Mesothelial cell of epicardium (in vitro differentiated cells): ENCODE results near the gene YARS2. TPM values are rescaled to one million over a fixed set of nuclear protein-coding genes. Genes with fewer than 3 reads are reported as not detected.

Experiments used
- DNase-seq, 2 experiments: peaks; one replicate each; pipeline ENCODE4 v3.0.0; 2021; ENCODE audit warnings: low spot score in 2 of 2; ENCODE audit not compliant: unreplicated experiment in 2 of 2
- H3K27ac Mint-ChIP-seq: 2 replicates; pipeline ENCODE4 v1.8.0; 2021; ENCODE audit warnings: mixed read lengths
- H3K27me3 Mint-ChIP-seq: 2 replicates; pipeline ENCODE4 v1.8.0; 2021; ENCODE audit warnings: low read depth, mixed read lengths
- H3K36me3 Mint-ChIP-seq: 2 replicates; pipeline ENCODE4 v1.8.0; 2021; ENCODE audit warnings: mixed read lengths
- H3K4me1 Mint-ChIP-seq: 2 replicates; pipeline ENCODE4 v1.8.0; 2021; ENCODE audit warnings: mixed read lengths
- H3K4me3 Mint-ChIP-seq: 2 replicates; pipeline ENCODE4 v1.8.0; 2021; ENCODE audit warnings: mild to moderate bottlenecking, moderate library complexity, mixed read lengths
- H3K9me3 Mint-ChIP-seq: 2 replicates; pipeline ENCODE4 v1.8.0; 2021; ENCODE audit warnings: mixed read lengths
- CTCF ChIP-seq: fragments of 200-600 bp; sonication (generic); IDR thresholded peaks from one replicate; pipeline ENCODE4 v1.5.0; 2021; ENCODE audit warnings: antibody characterized with exemption; ENCODE audit not compliant: unreplicated experiment
- total RNA-seq: library from RNA; stranded (reverse); gene quantifications from 3 replicates; pipeline ENCODE4 v1.2.1, GENCODE V29; 2021

YARS2 gene
- total RNA-seq, 1 donor from 2014 or later: 21.7 TPM

GRCh38 chr12:32753605-32754004 is 2.1 kb downstream of the YARS2 start:
- Mint-ChIP-seq H3K27me3 (no peaks in the 10 kb centered on the region), H3K4me1 (peaks cover 28% of the 10 kb centered on the region), H3K4me3 (peak overlapping the region; percentile 93), H3K27ac (peak overlapping the region; percentile 98), H3K9me3 (no peaks in the 10 kb centered on the region), H3K36me3 (peaks cover 21% of the 10 kb centered on the region)
- DNase-seq: no peak
- TF ChIP-seq CTCF: no peak

GRCh38 chr12:32743264-32743663 is 12.4 kb downstream of the YARS2 start:
- H3K27me3 Mint-ChIP-seq: no peaks in the 10 kb centered on the region
- H3K9me3 Mint-ChIP-seq: no peaks in the 10 kb centered on the region
- no peak for DNase-seq
- TF ChIP-seq CTCF: no peak
- H3K36me3 Mint-ChIP-seq: peaks cover 46% of the 10 kb centered on the region
- H3K4me3 Mint-ChIP-seq: no peak overlapping the region
- H3K4me1 Mint-ChIP-seq: no peaks in the 10 kb centered on the region
- H3K27ac Mint-ChIP-seq: no peak overlapping the region

GRCh38 chr12:32742133-32742532 is 13.6 kb downstream of the YARS2 start:
- no peaks in the 10 kb centered on the region for H3K4me1 Mint-ChIP-seq
- peaks cover 42% of the 10 kb centered on the region for H3K36me3 Mint-ChIP-seq
- no peaks in the 10 kb centered on the region for H3K9me3 Mint-ChIP-seq
- TF ChIP-seq CTCF: no peak
- no peak overlapping the region for H3K27ac Mint-ChIP-seq
- H3K4me3 Mint-ChIP-seq: no peak overlapping the region
- H3K27me3 Mint-ChIP-seq: no peaks in the 10 kb centered on the region
- no peak for DNase-seq

GRCh38 chr12:32739279-32739678 is 16.4 kb downstream of the YARS2 start:
- Mint-ChIP-seq H3K9me3 (no peaks in the 10 kb centered on the region), H3K27ac (no peak overlapping the region), H3K4me3 (no peak overlapping the region), H3K36me3 (peaks cover 38% of the 10 kb centered on the region), H3K27me3 (no peaks in the 10 kb centered on the region), H3K4me1 (no peaks in the 10 kb centered on the region)
- no peak for DNase-seq
- no peak for TF ChIP-seq CTCF

- Mint-ChIP-seq H3K27me3 (no peaks in the 10 kb centered on the region), H3K4me3 (no peak overlapping the region), H3K27ac (no peak overlapping the region), H3K9me3 (no peaks in the 10 kb centered on the region), H3K36me3 (peaks cover 33% of the 10 kb centered on the region), H3K4me1 (no peaks in the 10 kb centered on the region)
- DNase-seq: no peak
- TF ChIP-seq CTCF: no peak
These were observed 18.0 kb downstream of the YARS2 start for GRCh38 chr12:32737715-32738114.

GRCh38 chr12:32736445-32736844 is 19.3 kb downstream of the YARS2 start:
- H3K9me3 Mint-ChIP-seq: no peaks in the 10 kb centered on the region
- no peak for DNase-seq
- no peak overlapping the region for H3K27ac Mint-ChIP-seq
- no peaks in the 10 kb centered on the region for H3K27me3 Mint-ChIP-seq
- TF ChIP-seq CTCF: no peak
- no peaks in the 10 kb centered on the region for H3K4me1 Mint-ChIP-seq
- peaks cover 29% of the 10 kb centered on the region for H3K36me3 Mint-ChIP-seq
- no peak overlapping the region for H3K4me3 Mint-ChIP-seq
